Cardiac fibroblast (primary cell): ENCODE results near the gene DOCK3.
"Not testable (repeated sequence)": the region's sequence is repeated elsewhere in the genome, so short reads cannot be mapped to it uniquely, and the experiment has no call there.

Experiments
- DNase-seq, 2 donors: peaks; one replicate each; pipeline versions ENCODE4 v3.0.0 to v3.0.0-alpha.2; 2010; ENCODE audit warnings: low read depth in 2 of 2
- H3K4me3 ChIP-seq, 2 donors: replicated peaks in 1 of 2; 1 replicate in 1 of 2; 2 replicates in 1 of 2; pipeline ENCODE4 v1.5.1; 2011; ENCODE audit warnings: low read depth in 2 of 2, low read length in 2 of 2, mild to moderate bottlenecking in 2 of 2, moderate library complexity in 1 of 2
- CTCF ChIP-seq: IDR thresholded peaks from one replicate; pipeline ENCODE4 v1.5.1; 2011; ENCODE audit warnings: low read depth, mild to moderate bottlenecking, low read length, inconsistent platforms

Gene DOCK3

GRCh38 chr3:50815844-50816243 lies 141.1 kb downstream of the DOCK3 start:
- H3K4me3 ChIP-seq, result no peak overlapping the region
- DNase-seq, result no peak
- TF ChIP-seq CTCF, result no peak

DNA sequence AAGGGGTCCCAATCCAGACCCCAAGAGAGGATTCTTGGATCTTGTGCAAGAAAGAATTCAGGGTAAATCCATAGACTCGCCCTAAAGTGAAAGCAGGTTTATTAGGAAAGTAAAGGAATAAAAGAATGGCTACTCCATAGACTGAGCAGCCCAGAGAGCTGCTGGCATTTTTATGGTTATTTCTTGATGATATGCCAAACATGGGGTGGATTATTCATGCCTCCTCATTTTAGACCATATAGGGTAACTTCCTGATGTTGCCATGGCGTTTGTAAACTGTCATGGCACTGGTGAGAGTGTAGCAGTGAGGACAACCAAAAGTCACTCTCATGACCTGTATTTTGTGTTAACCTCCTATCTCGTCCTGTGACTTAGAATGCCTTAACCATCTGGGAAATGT lies 142.2 kb downstream of the DOCK3 start:
- no peak for TF ChIP-seq CTCF
- no peak overlapping the region for H3K4me3 ChIP-seq
- DNase-seq, result no peak

DNA sequence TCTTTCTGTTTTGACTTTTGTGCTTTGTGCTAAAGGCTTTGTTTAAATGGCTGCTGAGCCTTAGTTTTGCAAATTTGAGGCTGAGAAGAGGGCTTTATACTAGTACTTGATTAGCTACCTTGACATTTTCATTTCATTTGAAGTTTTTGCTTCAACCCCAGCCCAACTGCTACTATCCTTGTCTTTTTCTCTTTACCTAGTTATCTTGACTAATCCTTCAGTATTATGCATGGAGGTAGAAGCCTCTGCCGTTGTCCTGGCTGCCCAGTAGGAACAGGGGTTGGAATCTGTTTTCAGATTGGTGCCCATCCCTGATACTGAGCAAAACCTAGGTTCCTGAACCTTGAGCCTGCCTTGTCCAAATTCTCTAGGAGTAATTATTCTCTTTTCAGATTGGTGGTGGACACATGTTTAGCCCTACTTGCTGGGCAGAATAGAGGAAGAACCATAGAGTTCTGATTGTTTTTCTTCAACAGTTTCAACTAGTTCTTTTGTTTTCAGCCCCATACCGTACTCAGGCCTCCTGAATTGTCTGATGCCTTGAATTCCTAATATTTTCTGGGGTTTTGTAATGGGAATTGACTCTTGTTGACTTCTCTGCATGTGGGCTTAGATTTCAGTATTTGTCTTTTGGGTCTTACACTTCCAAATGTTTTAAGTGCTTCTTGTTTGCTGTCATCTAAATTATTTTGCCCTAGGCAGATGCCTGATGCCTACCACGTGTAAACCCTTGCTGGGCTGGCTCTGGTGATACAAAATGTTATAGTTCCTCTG lies 143.2 kb downstream of the DOCK3 start:
- TF ChIP-seq CTCF, result no peak
- H3K4me3 ChIP-seq, result no peak overlapping the region
- no peak for DNase-seq

DNA sequence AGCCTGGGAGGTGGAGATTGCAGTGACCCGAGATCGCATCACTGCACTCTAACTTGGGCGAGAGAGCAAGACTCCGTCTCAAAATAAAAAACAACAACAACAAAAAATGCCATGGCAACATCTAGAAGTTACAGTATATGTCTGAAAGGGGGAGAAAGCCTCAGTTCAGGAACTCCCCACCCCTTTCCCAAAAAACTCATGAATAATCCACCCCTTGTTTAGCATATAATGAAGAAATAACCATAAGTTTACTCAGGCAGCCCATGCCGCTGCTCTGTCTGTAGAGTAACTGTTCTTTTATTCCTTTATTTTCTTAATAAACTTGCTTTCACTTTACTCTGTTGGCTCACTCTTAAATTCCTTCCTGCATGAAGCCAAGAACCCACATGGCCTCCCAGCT lies 145.2 kb downstream of the DOCK3 start:
- no peak for TF ChIP-seq CTCF
- no peak for DNase-seq
- H3K4me3 ChIP-seq, result no peak overlapping the region

DNA sequence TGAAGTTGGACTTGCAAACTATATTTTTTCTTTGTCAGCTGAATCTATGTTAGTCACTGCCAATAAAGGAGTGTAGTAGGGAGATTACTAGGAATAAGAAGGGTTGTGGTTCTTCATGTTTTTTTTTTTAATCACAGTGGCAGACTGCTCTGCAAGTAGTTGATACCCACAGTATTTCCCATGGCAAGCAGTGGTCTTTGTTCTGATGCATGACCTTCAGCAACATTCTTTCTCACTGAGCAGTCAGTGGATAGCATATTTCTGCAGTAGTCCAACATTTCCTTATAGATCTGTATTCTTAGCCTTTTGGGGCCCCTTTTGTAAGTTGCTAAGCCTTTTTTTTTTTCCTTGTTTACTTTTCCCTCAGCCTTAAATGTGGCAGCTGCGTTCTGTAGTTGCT lies 151.1 kb downstream of the DOCK3 start:
- no peak for DNase-seq
- H3K4me3 ChIP-seq, result no peak overlapping the region
- no peak for TF ChIP-seq CTCF

DNA sequence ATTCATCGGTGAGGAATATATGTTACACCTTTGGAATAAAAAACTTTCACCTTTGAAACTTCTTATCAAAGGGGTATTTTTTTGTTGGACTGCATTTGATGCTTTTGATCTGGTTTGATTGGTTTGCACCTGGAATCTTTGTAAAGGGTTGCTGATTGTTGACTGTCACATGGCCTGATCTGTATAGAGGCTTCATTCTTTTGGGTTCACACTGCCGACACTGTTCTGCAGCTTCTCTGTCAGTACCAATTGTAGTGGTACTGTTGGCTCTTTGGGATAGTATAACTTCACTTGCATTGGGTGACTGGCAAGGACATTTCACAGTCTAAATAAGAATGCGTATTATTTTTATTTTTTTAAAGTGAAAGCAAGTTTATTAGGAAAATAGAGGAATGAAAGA lies 155.7 kb downstream of the DOCK3 start:
- H3K4me3 ChIP-seq, result no peak overlapping the region
- DNase-seq, result no peak
- TF ChIP-seq CTCF, result no peak

DNA sequence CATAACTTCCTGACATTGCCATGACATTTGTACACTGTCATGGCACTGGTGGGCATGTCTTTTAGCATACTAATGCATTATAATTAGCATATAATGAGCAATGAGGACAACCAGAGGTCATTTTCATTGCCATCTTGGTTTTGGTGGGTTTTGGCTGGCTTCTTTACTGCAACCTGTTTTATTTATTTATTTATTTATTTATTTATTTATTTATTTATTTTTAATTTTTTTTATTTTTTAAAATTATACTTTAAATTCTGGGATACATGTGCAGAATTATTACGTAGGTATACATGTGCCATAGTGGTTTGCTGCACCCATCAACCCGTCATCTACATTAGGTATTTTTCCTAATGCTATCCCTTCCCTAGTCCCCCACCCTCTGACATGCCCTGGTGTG lies 156.3 kb downstream of the DOCK3 start:
- DNase-seq, H3K4me3 ChIP-seq: not testable (repeated sequence)
